ENCODE results near the gene CCDC83.

CCDC83 gene

GRCh38 chr11:85898456-85898855, 43.3 kb downstream of the CCDC83 start:
- Histone ChIP-seq H2BK15ac (ENCODE audit: low read depth, poor library complexity, severe bottlenecking) (no peak overlapping the region), H2BK12ac (ENCODE audit: low read length in 2 of 2) (no peak overlapping the region), H2AFZ (ENCODE audit: low read depth, low read length) (no peak overlapping the region), H4K91ac (ENCODE audit: low read length) (no peak overlapping the region), H2BK5ac (ENCODE audit: low read depth, low read length, poor library complexity, severe bottlenecking) (no peak overlapping the region), H3K4me2 (ENCODE audit: low read length, poor library complexity, severe bottlenecking) (no peak overlapping the region), H3K27me3 (ENCODE audit: control insufficient read depth in 1 of 2, insufficient read depth in 1 of 2, low read length in 2 of 2) (no peaks in the 10 kb centered on the region), H3K9me3 (ENCODE audit: control insufficient read depth, low read length) (no peaks in the 10 kb centered on the region), H3K79me1 (replicated peaks; ENCODE audit: low read length, poor library complexity, severe bottlenecking) (no peaks in the 10 kb centered on the region), H3K23ac (ENCODE audit: low read length in 2 of 2) (no peak overlapping the region), H3K4me1 (ENCODE audit: control insufficient read depth, insufficient read depth, low read depth, low read length) (peaks cover 2% of the 10 kb centered on the region), H3K14ac (ENCODE audit: low read length in 2 of 2) (no peak overlapping the region), H3K27ac (ENCODE audit: low read length, poor library complexity, severe bottlenecking) (no peak overlapping the region), H3K18ac (ENCODE audit: low read depth in 1 of 2, low read length in 2 of 2) (no peak overlapping the region), H3K9ac (ENCODE audit: low read length) (no peak overlapping the region), H3K4me3 (ENCODE audit: insufficient read depth in 1 of 2, low read depth in 1 of 2, low read length in 2 of 2) (no peak overlapping the region), H2AK5ac (ENCODE audit: low read length, severe bottlenecking) (no peak overlapping the region), H2BK120ac (ENCODE audit: low read depth, low read length) (no peak overlapping the region), H3K36me3 (ENCODE audit: control insufficient read depth in 1 of 2, insufficient read depth in 2 of 2, low read depth in 1 of 2, low read length in 2 of 2) (no peaks in the 10 kb centered on the region), H3K4ac (ENCODE audit: low read depth in 1 of 2, low read length in 2 of 2) (no peak overlapping the region), H4K8ac (ENCODE audit: low read length) (no peak overlapping the region)
- WGBS = 100% methylated on average over 1 of the region's 2 CpGs
- no peak for DNase-seq

DNA sequence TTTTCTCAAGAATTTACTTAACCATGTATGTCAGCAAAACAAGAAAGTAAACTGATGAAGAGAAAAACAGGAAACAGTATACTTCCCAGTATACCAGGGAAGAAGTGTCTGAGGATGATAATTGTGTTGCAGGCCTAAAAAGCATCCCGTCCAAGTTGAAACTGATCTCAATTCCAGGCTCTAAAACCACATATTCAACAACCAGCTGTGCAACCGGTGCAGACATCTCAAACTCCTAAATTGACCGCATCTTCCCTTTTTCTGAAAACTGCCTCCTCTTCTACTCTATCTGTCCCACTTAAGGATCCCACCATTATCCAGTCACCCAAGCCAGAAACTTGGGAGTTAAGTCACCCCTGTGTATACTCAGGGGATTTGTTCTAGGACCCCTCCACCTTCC, 47.2 kb downstream of the CCDC83 start:
- H4K8ac ChIP-seq (ENCODE audit: low read length) = no peak overlapping the region
- H2AK5ac ChIP-seq (ENCODE audit: low read length, severe bottlenecking) = no peak overlapping the region
- H4K91ac ChIP-seq (ENCODE audit: low read length) = no peak overlapping the region
- peak overlapping the region in 1 of 2 experiments; percentile 8 for H3K4ac ChIP-seq (ENCODE audit: low read depth in 1 of 2, low read length in 2 of 2)
- no peaks in the 10 kb centered on the region for H3K79me1 ChIP-seq (replicated peaks; ENCODE audit: low read length, poor library complexity, severe bottlenecking)
- H3K27ac ChIP-seq (ENCODE audit: low read length, poor library complexity, severe bottlenecking) = no peak overlapping the region
- DNase-seq = no peak
- H3K27me3 ChIP-seq (ENCODE audit: control insufficient read depth in 1 of 2, insufficient read depth in 1 of 2, low read length in 2 of 2) = no peaks in the 10 kb centered on the region
- H2BK15ac ChIP-seq (ENCODE audit: low read depth, poor library complexity, severe bottlenecking) = no peak overlapping the region
- no peaks in the 10 kb centered on the region for H3K4me1 ChIP-seq (ENCODE audit: control insufficient read depth, insufficient read depth, low read depth, low read length)
- H2AFZ ChIP-seq (ENCODE audit: low read depth, low read length) = no peak overlapping the region
- no peak overlapping the region for H3K4me2 ChIP-seq (ENCODE audit: low read length, poor library complexity, severe bottlenecking)
- no peak overlapping the region for H2BK5ac ChIP-seq (ENCODE audit: low read depth, low read length, poor library complexity, severe bottlenecking)
- no peaks in the 10 kb centered on the region for H3K36me3 ChIP-seq (ENCODE audit: control insufficient read depth in 1 of 2, insufficient read depth in 2 of 2, low read depth in 1 of 2, low read length in 2 of 2)
- no peak overlapping the region for H3K23ac ChIP-seq (ENCODE audit: low read length in 2 of 2)
- no peak overlapping the region for H2BK120ac ChIP-seq (ENCODE audit: low read depth, low read length)
- no peak overlapping the region for H2BK12ac ChIP-seq (ENCODE audit: low read length in 2 of 2)
- no peak overlapping the region for H3K18ac ChIP-seq (ENCODE audit: low read depth in 1 of 2, low read length in 2 of 2)
- no peaks in the 10 kb centered on the region for H3K9me3 ChIP-seq (ENCODE audit: control insufficient read depth, low read length)
- H3K4me3 ChIP-seq (ENCODE audit: insufficient read depth in 1 of 2, low read depth in 1 of 2, low read length in 2 of 2) = no peak overlapping the region
- WGBS = 97% methylated on average over 3 of the region's 3 CpGs
- H3K14ac ChIP-seq (ENCODE audit: low read length in 2 of 2) = no peak overlapping the region
- no peak overlapping the region for H3K9ac ChIP-seq (ENCODE audit: low read length)

GRCh38 chr11:85903406-85903805, 48.2 kb downstream of the CCDC83 start:
- Histone ChIP-seq H2BK15ac (ENCODE audit: low read depth, poor library complexity, severe bottlenecking) (no peak overlapping the region), H2BK5ac (ENCODE audit: low read depth, low read length, poor library complexity, severe bottlenecking) (no peak overlapping the region), H3K27me3 (ENCODE audit: control insufficient read depth in 1 of 2, insufficient read depth in 1 of 2, low read length in 2 of 2) (no peaks in the 10 kb centered on the region), H3K4ac (ENCODE audit: low read depth in 1 of 2, low read length in 2 of 2) (no peak overlapping the region), H2BK12ac (ENCODE audit: low read length in 2 of 2) (no peak overlapping the region), H2AFZ (ENCODE audit: low read depth, low read length) (no peak overlapping the region), H3K4me3 (ENCODE audit: insufficient read depth in 1 of 2, low read depth in 1 of 2, low read length in 2 of 2) (no peak overlapping the region), H3K4me1 (ENCODE audit: control insufficient read depth, insufficient read depth, low read depth, low read length) (no peaks in the 10 kb centered on the region), H3K4me2 (ENCODE audit: low read length, poor library complexity, severe bottlenecking) (no peak overlapping the region), H3K36me3 (ENCODE audit: control insufficient read depth in 1 of 2, insufficient read depth in 2 of 2, low read depth in 1 of 2, low read length in 2 of 2) (no peaks in the 10 kb centered on the region), H4K91ac (ENCODE audit: low read length) (no peak overlapping the region), H3K14ac (ENCODE audit: low read length in 2 of 2) (no peak overlapping the region), H3K23ac (ENCODE audit: low read length in 2 of 2) (no peak overlapping the region), H3K9me3 (ENCODE audit: control insufficient read depth, low read length) (no peaks in the 10 kb centered on the region), H4K8ac (ENCODE audit: low read length) (no peak overlapping the region), H3K27ac (ENCODE audit: low read length, poor library complexity, severe bottlenecking) (no peak overlapping the region), H3K9ac (ENCODE audit: low read length) (no peak overlapping the region), H2BK120ac (ENCODE audit: low read depth, low read length) (no peak overlapping the region), H3K79me1 (replicated peaks; ENCODE audit: low read length, poor library complexity, severe bottlenecking) (no peaks in the 10 kb centered on the region), H3K18ac (ENCODE audit: low read depth in 1 of 2, low read length in 2 of 2) (no peak overlapping the region), H2AK5ac (ENCODE audit: low read length, severe bottlenecking) (no peak overlapping the region)
- 94% methylated on average over 4 of the region's 4 CpGs for WGBS
- DNase-seq = no peak

GRCh38 chr11:85903811-85904210, 48.6 kb downstream of the CCDC83 start:
- H4K91ac ChIP-seq (ENCODE audit: low read length) = no peak overlapping the region
- no peak overlapping the region for H3K4ac ChIP-seq (ENCODE audit: low read depth in 1 of 2, low read length in 2 of 2)
- H2AK5ac ChIP-seq (ENCODE audit: low read length, severe bottlenecking) = no peak overlapping the region
- H2BK5ac ChIP-seq (ENCODE audit: low read depth, low read length, poor library complexity, severe bottlenecking) = no peak overlapping the region
- no peak overlapping the region for H2BK12ac ChIP-seq (ENCODE audit: low read length in 2 of 2)
- no peaks in the 10 kb centered on the region for H3K79me1 ChIP-seq (replicated peaks; ENCODE audit: low read length, poor library complexity, severe bottlenecking)
- H3K4me1 ChIP-seq (ENCODE audit: control insufficient read depth, insufficient read depth, low read depth, low read length) = no peaks in the 10 kb centered on the region
- no peak for DNase-seq
- no peak overlapping the region for H3K27ac ChIP-seq (ENCODE audit: low read length, poor library complexity, severe bottlenecking)
- H4K8ac ChIP-seq (ENCODE audit: low read length) = no peak overlapping the region
- no peak overlapping the region for H3K9ac ChIP-seq (ENCODE audit: low read length)
- H3K4me2 ChIP-seq (ENCODE audit: low read length, poor library complexity, severe bottlenecking) = no peak overlapping the region
- H2AFZ ChIP-seq (ENCODE audit: low read depth, low read length) = no peak overlapping the region
- no peak overlapping the region for H3K14ac ChIP-seq (ENCODE audit: low read length in 2 of 2)
- no peaks in the 10 kb centered on the region for H3K27me3 ChIP-seq (ENCODE audit: control insufficient read depth in 1 of 2, insufficient read depth in 1 of 2, low read length in 2 of 2)
- H3K23ac ChIP-seq (ENCODE audit: low read length in 2 of 2) = no peak overlapping the region
- no peaks in the 10 kb centered on the region for H3K36me3 ChIP-seq (ENCODE audit: control insufficient read depth in 1 of 2, insufficient read depth in 2 of 2, low read depth in 1 of 2, low read length in 2 of 2)
- no CpG with 5 or more reads among the region's 3 CpGs for WGBS
- no peak overlapping the region for H3K18ac ChIP-seq (ENCODE audit: low read depth in 1 of 2, low read length in 2 of 2)
- H3K9me3 ChIP-seq (ENCODE audit: control insufficient read depth, low read length) = no peaks in the 10 kb centered on the region
- no peak overlapping the region for H3K4me3 ChIP-seq (ENCODE audit: insufficient read depth in 1 of 2, low read depth in 1 of 2, low read length in 2 of 2)
- H2BK120ac ChIP-seq (ENCODE audit: low read depth, low read length) = no peak overlapping the region
- H2BK15ac ChIP-seq (ENCODE audit: low read depth, poor library complexity, severe bottlenecking) = no peak overlapping the region

All from mesenchymal stem cell (in vitro differentiated cells and primary cell).